22Rv1 (cell line): ENCODE data around the gene C14orf119.
A peak's percentile ranks its signal among the peaks of the same experiment; 100 is the strongest.

ENCODE experiments used
- H3K27ac ChIP-seq: fragments of 450-650 bp; 2 replicates; pipeline ENCODE4 v1.5.1; 2017
- ZFX ChIP-seq: fragments of 450-650 bp; IDR thresholded peaks from 2 replicates; pipeline ENCODE4 v1.6.1; 2017; ENCODE audit warnings: antibody characterized with exemption, borderline replicate concordance
- TF ChIP-seq, protein P1 (sequence below): fragments of 450-650 bp; IDR thresholded peaks from 2 replicates; pipeline ENCODE4 v1.5.1; 2017; ENCODE audit warnings: mild to moderate bottlenecking

Gene C14orf119

DNA sequence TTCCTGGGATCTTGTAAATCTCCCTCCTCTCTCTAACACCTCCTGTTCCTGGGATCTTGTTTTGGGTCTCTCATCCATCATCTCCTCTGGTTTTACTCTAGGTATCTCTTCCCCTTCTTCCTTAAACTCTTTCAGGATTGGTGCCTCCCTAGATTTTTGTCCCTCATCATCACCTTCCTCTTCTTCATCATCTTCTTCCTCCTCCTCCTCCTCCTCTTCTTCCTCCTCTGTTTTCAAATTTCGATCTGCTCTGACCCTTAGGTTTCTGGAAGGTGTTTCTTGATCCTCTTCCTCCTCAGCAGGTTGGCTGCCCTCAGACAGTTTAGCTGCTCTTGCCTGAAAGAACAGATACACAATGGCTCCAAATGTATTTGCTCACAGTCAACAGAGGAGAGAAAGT is 14.8 kb upstream of the C14orf119 start:
- no peak overlapping the region for H3K27ac ChIP-seq

DNA sequence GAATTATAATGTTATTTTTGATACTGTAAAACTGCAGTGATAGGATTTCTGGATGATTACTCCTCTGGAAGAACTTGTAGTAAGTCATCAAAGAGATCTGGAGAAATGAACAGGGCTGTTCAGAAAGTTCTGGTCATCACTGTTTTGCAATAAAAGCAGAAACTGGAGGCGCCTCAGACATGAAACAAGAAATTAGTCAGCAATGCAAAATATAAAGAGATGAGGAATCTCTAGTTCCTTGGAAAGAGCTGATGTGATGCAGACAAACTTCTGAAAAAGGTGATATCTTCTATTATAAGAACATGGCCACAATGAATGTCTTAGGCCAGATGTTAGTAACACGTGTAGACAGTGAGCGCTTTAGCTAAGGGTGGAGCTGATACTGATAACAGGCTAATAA is 9.8 kb upstream of the C14orf119 start:
- TF ChIP-seq, protein P1, sequence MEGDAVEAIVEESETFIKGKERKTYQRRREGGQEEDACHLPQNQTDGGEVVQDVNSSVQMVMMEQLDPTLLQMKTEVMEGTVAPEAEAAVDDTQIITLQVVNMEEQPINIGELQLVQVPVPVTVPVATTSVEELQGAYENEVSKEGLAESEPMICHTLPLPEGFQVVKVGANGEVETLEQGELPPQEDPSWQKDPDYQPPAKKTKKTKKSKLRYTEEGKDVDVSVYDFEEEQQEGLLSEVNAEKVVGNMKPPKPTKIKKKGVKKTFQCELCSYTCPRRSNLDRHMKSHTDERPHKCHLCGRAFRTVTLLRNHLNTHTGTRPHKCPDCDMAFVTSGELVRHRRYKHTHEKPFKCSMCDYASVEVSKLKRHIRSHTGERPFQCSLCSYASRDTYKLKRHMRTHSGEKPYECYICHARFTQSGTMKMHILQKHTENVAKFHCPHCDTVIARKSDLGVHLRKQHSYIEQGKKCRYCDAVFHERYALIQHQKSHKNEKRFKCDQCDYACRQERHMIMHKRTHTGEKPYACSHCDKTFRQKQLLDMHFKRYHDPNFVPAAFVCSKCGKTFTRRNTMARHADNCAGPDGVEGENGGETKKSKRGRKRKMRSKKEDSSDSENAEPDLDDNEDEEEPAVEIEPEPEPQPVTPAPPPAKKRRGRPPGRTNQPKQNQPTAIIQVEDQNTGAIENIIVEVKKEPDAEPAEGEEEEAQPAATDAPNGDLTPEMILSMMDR = no peak
- TF ChIP-seq ZFX = no peak
- no peak overlapping the region for H3K27ac ChIP-seq

More for the DNA sequence above, 14.8 kb upstream of the C14orf119 start:
- TF ChIP-seq ZFX = no peak
- TF ChIP-seq, protein P1 = no peak

DNA sequence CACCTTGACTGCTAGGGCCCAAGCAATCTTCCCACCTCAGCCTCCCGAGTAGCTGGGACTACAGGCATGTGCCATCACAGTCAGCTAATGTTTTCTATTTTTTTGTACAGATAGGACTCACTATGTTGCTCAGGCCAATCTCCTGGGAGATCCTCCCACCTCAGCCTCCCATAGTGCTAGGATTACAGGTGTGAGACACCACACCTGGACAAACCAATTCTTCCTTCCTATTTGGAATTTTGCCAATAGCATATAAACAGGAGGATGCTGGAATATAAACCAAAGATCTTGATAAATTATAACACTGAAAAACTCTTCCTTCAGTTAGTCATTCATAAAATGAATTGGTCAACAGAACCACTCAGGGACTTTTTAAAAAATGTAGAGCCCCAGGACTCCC is 8.7 kb upstream of the C14orf119 start:
- no peak for TF ChIP-seq ZFX
- TF ChIP-seq, protein P1 = no peak
- H3K27ac ChIP-seq = no peak overlapping the region

DNA sequence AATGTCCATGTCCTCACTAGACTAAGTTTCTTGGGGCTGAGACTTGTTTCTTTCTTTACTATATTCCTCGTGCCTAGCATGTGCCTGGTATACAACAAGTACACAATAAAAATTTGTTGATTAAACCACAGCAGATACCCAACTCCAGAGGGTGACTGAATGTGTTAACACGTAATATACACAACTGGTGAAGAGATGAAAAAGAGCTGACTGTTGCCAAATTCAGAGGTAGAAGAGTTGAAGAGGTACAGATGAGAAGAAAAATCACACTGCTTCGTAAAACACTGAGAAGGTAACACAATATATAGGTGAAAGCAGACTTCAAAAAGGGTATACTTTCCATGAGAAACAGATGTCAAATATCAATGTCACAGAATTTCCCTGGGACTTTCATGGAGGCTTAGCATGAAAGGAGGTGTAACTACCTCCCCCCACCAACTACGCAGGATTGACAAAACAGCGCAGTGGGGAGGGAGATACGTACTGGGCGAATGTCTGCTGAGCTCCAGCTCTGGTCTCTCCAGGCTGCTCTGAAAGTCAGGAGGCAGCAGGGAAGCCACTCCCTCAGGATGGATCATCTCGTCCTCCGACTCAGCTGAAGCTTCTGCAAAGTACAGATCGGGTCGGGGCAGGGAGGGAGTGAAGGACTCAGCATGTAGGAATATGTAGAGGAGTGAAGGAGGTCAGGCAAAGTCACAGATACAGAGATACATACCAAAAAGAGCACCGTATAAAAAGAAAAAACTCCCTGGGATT is 5.6 kb upstream of the C14orf119 start:
- no peak for TF ChIP-seq ZFX
- TF ChIP-seq, protein P1 = no peak
- H3K27ac ChIP-seq = peak overlapping the region; percentile 3; the same call in 1 of the 2 replicates

DNA sequence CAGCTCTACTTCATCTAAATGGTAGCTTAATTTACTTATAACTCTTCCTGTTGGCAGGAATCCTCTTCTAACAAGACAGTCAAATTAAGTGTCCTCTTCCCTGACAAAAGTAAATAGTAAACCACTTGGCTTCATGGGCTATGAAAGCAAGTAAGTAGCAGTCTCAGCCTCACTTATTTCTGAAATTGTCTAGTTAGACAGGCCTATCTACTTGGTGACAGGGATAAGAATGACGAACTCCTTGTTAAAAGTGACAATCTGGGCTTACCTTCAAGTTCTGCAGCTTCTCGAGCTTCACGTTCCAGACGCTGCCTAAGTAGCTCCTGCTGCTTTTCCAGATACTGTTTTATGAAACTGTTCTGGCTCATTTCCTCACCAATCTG is 5.1 kb upstream of the C14orf119 start:
- peak overlapping the region; percentile 3; the same call in 1 of the 2 replicates for H3K27ac ChIP-seq
- TF ChIP-seq ZFX = no peak
- TF ChIP-seq, protein P1 = no peak

DNA sequence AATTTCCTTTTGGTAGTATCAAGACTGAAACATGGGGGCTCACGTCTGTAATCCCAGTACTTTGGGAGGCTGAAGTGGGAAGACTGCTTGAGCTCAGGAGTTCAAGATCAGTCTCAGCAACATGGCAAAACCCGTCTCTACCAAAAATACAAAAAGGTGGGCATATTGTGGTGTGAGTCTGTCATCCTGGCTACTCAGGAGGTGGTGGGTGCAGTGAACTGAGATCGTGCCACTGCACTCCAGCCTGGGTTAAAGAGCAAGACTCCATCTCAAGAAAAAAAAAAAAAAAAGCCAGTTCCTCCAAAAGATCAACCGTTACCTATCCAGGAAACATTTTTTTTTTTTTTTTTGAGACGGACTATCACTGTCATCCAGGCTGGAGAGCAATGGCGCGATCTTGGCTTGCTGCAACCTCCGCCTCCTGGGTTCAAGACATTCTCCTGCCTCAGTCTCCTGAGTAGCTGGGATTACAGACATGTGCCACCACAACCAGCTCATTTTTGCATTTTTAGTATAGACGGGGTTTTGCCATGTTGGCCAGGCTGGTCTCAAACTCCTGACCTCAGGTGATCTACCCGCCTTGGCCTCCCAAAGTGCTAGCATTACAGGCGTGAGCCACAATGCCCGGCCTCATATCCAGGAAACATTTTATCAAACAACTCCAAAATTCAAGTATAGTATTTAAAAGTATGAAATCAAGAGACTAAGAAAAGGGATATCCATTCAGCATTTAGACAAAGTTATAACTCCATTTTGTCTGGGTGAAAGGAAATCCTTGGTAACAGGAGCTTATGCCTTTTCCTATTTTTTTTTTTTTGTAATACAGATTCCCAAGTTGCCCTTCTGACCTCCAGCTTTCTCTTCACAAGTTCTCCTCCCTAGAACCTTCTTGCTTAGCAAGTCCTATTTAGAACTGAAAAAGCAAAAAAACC is 3.7 kb upstream of the C14orf119 start:
- no peak for TF ChIP-seq ZFX
- TF ChIP-seq, protein P1 = no peak
- no peak overlapping the region for H3K27ac ChIP-seq
